Measurements from ENCODE around the gene ANKRD10. TPM values are rescaled to one million over a fixed set of nuclear protein-coding genes. Genes with fewer than 3 reads are reported as not detected.

Gene ANKRD10
- total RNA-seq, 1 experiment from 2014 or later, result 132 TPM

GRCh38 chr13:110913322-110914080 is 1.4 kb downstream of the ANKRD10 start:
- Histone ChIP-seq H3K36me3 (ENCODE audit: control insufficient read depth, insufficient read depth, low read length) (peaks cover 5% of the 10 kb centered on the region; the same call in 1 of the 2 replicates), H3K27me3 (replicated peaks; ENCODE audit: control insufficient read depth, insufficient read depth, low read length) (no peaks in the 10 kb centered on the region), H3K4me1 (peaks cover 30% of the 10 kb centered on the region), H3K4me3 (ENCODE audit: low read depth, low read length) (peak overlapping the region; percentile 95), H3K9me3 (no peaks in the 10 kb centered on the region)
- POLR2A ChIA-PET, result interaction anchor here (0.7 kb wide), 1 partner anchor 8 kb away, joined by 3 read pairs; no protein-coding TSS in a partner anchor
- intact Hi-C loops (cut with micrococcal nuclease; ENCODE audit: unreplicated experiment), result loop anchor here (2.0 to 10.0 kb wide), 5 partner anchors 19 to 599 kb away; no protein-coding TSS in a partner anchor
- TSS peak; percentile 26 for BruUV-seq (replicated peaks)
- Mint-ChIP-seq H3K36me3 (ENCODE audit: insufficient read depth, unreplicated experiment) (peaks cover 50% of the 10 kb centered on the region), H3K27me3 (ENCODE audit: insufficient read depth, unreplicated experiment) (no peaks in the 10 kb centered on the region), H3K4me3 (ENCODE audit: unreplicated experiment) (peak overlapping the region; percentile 71), H3K4me1 (ENCODE audit: low read depth, unreplicated experiment) (peaks cover 18% of the 10 kb centered on the region), H3K27ac (ENCODE audit: unreplicated experiment) (peak overlapping the region; percentile 79), H3K9me3 (ENCODE audit: unreplicated experiment) (no peaks in the 10 kb centered on the region)
- no peak for TF ChIP-seq CTCF (IDR thresholded peaks at IDR 0.05; ENCODE audit: insufficient read depth in 1 of 2, low read depth in 1 of 2, low read length in 1 of 2, severe bottlenecking in 1 of 2, unreplicated experiment in 1 of 2)
- DNase-seq, result peak in 1 of 2 experiments; percentile 25
- CTCF ChIA-PET, result interaction anchor here (1.2 kb wide), 1 partner anchor 154 kb away, joined by 3 read pairs; no protein-coding TSS in a partner anchor

GRCh38 chr13:110912651-110913051 is 2.2 kb downstream of the ANKRD10 start:
- CTCF ChIA-PET, result no interaction called here
- peaks cover 33% of the 10 kb centered on the region for H3K4me1 ChIP-seq

More at GRCh38 chr13:110912651-110913051, 2.2 kb downstream of the ANKRD10 start:
- Mint-ChIP-seq H3K9me3 (ENCODE audit: unreplicated experiment) (no peaks in the 10 kb centered on the region), H3K4me1 (ENCODE audit: low read depth, unreplicated experiment) (peaks cover 22% of the 10 kb centered on the region), H3K36me3 (ENCODE audit: insufficient read depth, unreplicated experiment) (peaks cover 51% of the 10 kb centered on the region), H3K27ac (ENCODE audit: unreplicated experiment) (no peak overlapping the region), H3K4me3 (ENCODE audit: unreplicated experiment) (peak overlapping the region; percentile 71), H3K27me3 (ENCODE audit: insufficient read depth, unreplicated experiment) (no peaks in the 10 kb centered on the region)
- POLR2A ChIA-PET, result no interaction called here
- Histone ChIP-seq H3K27me3 (replicated peaks; ENCODE audit: control insufficient read depth, insufficient read depth, low read length) (no peaks in the 10 kb centered on the region), H3K4me3 (ENCODE audit: low read depth, low read length) (peak overlapping the region; percentile 95), H3K36me3 (ENCODE audit: control insufficient read depth, insufficient read depth, low read length) (peaks cover 5% of the 10 kb centered on the region; the same call in 1 of the 2 replicates), H3K9me3 (no peaks in the 10 kb centered on the region)
- DNase-seq, result no peak
- BruUV-seq (replicated peaks), result no TSS peak
- TF ChIP-seq CTCF (IDR thresholded peaks at IDR 0.05; ENCODE audit: insufficient read depth in 1 of 2, low read depth in 1 of 2, low read length in 1 of 2, severe bottlenecking in 1 of 2, unreplicated experiment in 1 of 2), result no peak
- intact Hi-C loops (cut with micrococcal nuclease; ENCODE audit: unreplicated experiment), result loop anchor here (2.0 to 10.0 kb wide), 3 partner anchors 18 to 598 kb away; no protein-coding TSS in a partner anchor
